GM12891 (cell line): ENCODE results near the gene CLNK.

ENCODE experiments used
- POLR2A ChIP-seq: IDR thresholded peaks from 2 replicates; pipeline ENCODE4 v1.6.1; 2011; ENCODE audit warnings: low read depth, low read length, control low read depth
- POLR2AphosphoS5 ChIP-seq: IDR thresholded peaks from 2 replicates; pipeline ENCODE4 v1.6.1; 2011; ENCODE audit warnings: low read depth, low read length, control low read depth
- SPI1 ChIP-seq: IDR thresholded peaks from 2 replicates; pipeline ENCODE4 v1.6.1; 2011; ENCODE audit warnings: low read depth, low read length, control low read depth
- TAF1 ChIP-seq: IDR thresholded peaks from 2 replicates; pipeline ENCODE4 v1.6.1; 2011; ENCODE audit warnings: low read depth, low read length, control low read depth

DNA sequence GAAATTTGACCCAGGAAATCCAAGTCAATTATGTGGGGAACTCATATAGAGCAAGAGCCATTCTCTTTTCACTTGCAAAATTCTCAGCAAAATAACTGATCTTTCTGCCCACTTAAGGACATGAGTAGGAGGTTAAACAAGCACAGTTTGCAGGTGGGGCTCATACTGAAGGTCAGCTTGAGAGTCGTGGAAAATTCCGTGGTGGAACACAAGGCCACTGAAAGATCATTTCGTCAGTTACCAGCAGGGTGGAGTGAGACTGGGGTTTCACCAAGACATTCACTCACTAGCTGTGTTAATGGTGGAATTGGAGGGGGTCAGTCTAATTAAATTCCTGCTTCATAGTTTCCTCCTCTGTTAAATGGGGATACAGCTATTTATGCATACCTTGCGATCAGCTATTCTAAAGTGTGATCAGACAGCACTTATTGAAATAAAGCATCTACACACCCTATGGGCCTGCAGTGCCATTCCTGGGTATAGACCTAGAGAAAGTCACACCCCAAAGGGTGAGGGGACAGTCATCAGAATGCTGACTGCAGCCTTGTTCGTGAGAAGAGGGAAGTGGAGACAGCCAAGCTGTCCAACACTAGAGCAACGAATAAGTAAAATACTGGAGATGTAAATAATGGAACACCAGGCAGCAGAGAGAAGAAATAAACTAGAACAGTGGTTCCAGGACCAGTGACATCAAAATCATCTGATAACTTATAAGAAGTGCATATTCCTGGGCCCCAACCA is 42.7 kb upstream of the CLNK start:
- TF ChIP-seq POLR2A, result no peak
- TF ChIP-seq TAF1, result no peak
- TF ChIP-seq POLR2AphosphoS5, result no peak
- TF ChIP-seq SPI1, result peak; percentile 71
